Heart left ventricle (tissue), 13 donors: ENCODE data around the gene VSIG10L.

Source experiments
- POLR2A ChIP-seq, 2 donors: fragments of 450-650 bp; IDR thresholded peaks; one replicate each; pipeline ENCODE4 v1.6.1; 2017; ENCODE audit warnings: antibody characterized with exemption in 2 of 2, mild to moderate bottlenecking in 2 of 2, moderate library complexity in 2 of 2
- TF ChIP-seq, protein P1 (sequence below), 12 donors: fragments of 200-600 bp; sonication (generic) in 4 of 12; IDR thresholded peaks; one replicate each; pipeline versions ENCODE4 v1.5.0 to v1.8.0; 2018 to 2022; ENCODE audit warnings: antibody characterized with exemption in 12 of 12, mild to moderate bottlenecking in 5 of 12
- donor health status: ischemic (EF 13 %, LVEDD 7.1; RV severe dilation, severe dysfunction).
- donor health status: DM: no; HTN: yes; CAD: no.
- donor health status: DM: no; HTN: no; CAD: no.
- donor health status: ischemic (EF 25% LVEDD 6.9; RV normal size, moderate dysfunction).
- donor health status: ischemic (EF 25% LVEDD 5.7; RV mildly dilated, moderate dysfunction).
- donor health status: ischemic (EF 35%, LVEDD 5.7; RV mildly dilated, moderate dysfunction).
- donor health status: nonischemic (EF 11% LVEDD 7.7; RV severe dilation, severe dysfunction).
- donor health status: DM: yes; HTN: yes; CAD: no.
- donor health status: PGD.
- donor health status: ischemic (EF 29% LVEDD 5.4; RV normal size, mild dysfunction).
- donor health status: nonischemic (EF 23%, LVEDD 6.1; RV moderate dilation, normal function).

DNA sequence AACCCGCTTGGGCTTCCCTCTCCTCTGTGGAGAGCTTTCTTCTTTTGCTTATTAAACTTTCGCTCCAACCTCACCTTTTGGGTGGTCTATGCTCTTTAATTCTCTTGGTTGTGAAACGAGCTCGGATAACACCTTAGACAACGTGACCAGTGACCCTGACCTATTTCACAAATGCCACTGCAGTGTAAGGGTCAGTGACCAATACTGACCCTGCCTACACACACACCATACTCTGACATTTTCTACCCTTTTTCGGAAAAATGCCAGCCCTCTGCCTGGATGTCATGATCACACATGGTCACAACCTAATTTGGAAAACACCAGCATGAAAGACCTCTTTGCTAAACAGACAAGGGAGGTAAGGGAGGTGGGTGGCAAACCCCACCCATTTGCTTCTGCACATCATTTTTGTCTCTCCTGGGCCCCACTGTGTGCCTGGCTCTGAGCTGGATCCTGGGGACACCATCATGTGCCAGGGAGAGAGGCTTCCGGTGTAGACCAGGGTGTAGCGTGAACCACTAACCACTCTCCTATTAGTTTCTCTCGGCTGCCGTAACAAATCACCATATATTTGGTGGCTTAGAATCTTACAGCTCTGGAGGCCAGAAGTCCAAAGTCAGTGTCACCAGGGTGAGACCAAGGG is 14.3 kb upstream of the VSIG10L start:
- TF ChIP-seq, protein P1, sequence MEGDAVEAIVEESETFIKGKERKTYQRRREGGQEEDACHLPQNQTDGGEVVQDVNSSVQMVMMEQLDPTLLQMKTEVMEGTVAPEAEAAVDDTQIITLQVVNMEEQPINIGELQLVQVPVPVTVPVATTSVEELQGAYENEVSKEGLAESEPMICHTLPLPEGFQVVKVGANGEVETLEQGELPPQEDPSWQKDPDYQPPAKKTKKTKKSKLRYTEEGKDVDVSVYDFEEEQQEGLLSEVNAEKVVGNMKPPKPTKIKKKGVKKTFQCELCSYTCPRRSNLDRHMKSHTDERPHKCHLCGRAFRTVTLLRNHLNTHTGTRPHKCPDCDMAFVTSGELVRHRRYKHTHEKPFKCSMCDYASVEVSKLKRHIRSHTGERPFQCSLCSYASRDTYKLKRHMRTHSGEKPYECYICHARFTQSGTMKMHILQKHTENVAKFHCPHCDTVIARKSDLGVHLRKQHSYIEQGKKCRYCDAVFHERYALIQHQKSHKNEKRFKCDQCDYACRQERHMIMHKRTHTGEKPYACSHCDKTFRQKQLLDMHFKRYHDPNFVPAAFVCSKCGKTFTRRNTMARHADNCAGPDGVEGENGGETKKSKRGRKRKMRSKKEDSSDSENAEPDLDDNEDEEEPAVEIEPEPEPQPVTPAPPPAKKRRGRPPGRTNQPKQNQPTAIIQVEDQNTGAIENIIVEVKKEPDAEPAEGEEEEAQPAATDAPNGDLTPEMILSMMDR (IDR thresholded peaks at IDR 0.05): no peak
- TF ChIP-seq POLR2A (IDR thresholded peaks at IDR 0.05): no peak
